ENCODE results near the gene TXNDC15.
"Not testable (repeated sequence)": the region's sequence is repeated elsewhere in the genome, so short reads cannot be mapped to it uniquely, and the experiment has no call there.

Gene TXNDC15

GRCh38 chr5:134879456-134879855 is 5.3 kb downstream of the TXNDC15 start:
- DNase-seq = no peak

- DNase-seq = not testable (repeated sequence)
Observed at GRCh38 chr5:134880937-134881336, 6.8 kb downstream of the TXNDC15 start.

DNA sequence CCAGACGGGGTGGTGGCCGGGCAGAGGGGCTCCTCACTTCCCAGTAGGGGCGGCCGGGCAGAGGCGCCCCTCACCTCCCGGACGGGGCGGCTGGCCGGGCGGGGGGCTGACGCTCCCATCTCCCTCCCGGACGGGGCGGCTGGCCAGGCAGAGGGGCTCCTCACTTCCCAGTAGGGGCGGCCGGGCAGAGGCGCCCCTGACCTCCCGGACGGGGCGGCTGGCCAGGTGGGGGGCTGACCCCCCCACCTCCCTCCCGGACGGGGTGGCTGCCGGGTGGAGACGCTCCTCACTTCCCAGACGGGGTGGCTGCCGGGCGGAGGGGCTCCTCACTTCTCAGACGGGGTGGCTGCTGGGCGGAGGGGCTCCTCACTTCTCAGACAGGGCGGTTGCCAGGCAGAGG is 7.5 kb downstream of the TXNDC15 start:
- not testable (repeated sequence) for DNase-seq

DNA sequence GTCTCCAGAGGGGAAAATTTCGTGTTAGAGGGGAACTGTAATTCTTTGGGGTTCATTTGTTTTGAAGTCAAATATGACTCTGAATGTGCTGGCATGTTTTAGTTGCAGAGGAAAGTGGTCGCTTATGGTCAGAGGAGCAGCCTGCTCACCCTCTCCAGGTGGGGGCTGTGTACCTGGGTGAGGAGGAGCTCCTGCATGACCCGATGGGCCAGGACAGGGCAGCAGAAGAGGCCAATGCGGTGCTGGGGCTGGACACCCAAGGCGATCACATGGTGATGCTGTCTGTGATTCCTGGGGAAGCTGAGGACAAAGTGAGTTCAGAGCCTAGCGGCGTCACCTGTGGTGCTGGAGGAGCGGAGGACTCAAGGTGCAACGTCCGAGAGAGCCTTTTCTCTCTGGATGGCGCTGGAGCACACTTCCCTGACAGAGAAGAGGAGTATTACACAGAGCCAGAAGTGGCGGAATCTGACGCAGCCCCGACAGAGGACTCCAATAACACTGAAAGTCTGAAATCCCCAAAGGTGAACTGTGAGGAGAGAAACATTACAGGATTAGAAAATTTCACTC is 13.5 kb downstream of the TXNDC15 start:
- DNase-seq = no peak

- no peak for DNase-seq
Observed at GRCh38 chr5:134889335-134889734, 15.2 kb downstream of the TXNDC15 start.

DNA sequence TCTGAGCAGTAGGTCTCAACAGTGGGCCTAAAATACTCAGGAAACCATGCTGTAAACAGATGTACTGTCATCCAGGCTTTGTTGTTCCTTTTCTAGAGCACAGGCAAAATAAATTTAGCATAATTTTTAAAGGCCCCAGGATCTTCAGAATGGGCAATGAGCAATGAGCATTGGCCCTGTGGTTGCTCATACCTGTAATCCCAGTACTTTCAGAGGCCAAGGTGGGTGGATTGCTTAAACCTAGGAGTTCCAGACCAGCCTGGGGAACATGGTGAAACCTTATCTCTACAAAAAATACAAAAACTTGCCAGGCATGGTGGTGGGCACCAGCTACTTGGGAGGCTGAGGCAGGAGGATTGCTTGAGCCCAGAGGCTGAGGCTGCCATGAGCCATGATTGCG is 17.3 kb downstream of the TXNDC15 start:
- DNase-seq = no peak

DNA sequence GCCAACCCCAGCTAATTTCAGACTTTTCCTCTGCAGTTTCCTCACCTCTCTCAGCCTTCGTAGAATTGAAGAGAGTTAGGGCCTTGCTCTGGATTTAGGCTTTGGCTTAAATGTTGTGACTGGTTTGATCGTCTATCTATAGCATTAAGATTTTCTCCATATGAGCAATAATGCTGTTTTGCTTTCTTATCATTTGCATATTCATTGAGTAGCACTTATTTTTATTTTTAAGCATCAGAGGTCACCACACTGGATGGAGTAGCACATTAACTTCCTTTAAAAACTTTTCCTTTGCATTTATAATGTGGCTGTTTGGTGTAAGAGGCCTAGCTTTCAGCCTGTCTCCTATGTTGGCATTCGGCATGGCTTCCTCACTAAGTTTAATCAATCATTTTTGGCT is 18.1 kb downstream of the TXNDC15 start:
- DNase-seq = no peak

GRCh38 chr5:134892926-134893325 is 18.8 kb downstream of the TXNDC15 start:
- DNase-seq = no peak

- DNase-seq = no peak
Observed at GRCh38 chr5:134893748-134894505, 19.8 kb downstream of the TXNDC15 start.

DNA sequence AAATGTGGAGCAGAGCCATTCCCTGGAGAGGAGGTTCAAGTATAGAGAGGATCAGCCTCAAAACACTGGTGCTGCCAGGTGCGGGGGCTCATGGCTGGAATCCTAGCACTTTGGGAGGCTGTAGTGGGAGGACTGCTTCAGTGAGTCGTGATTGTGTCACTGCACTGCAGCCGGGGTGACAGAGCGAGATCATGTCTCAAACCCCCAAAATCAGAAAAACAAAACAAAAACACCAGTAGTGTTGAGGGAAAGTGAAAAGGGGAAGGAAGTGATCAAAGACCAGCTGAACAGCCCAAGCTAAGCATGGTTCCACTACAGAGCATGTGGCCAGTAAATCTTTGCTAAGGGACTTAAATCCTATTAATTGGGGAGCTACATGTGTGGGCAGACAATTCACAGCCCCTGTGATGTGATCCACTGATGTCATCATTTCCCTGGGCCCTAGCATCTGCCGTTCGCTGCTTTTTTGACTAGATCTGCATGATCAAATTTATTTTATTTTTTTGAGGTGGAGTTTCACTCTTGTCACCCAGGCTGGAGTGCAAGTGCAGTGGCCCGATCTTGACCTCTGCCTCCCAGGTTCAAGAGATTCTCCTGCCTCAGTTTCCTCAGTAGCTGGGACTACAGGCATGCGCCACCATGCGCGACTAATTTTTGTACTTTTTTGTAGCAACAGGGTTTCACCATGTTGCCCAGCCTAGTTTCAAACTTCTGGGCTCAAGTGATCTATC is 28.1 kb downstream of the TXNDC15 start:
- DNase-seq = no peak

- peak; percentile 86 for DNase-seq
Observed at GRCh38 chr5:134904610-134905245, 30.6 kb downstream of the TXNDC15 start, which contains the start of gene PCBD2. PCBD2 (plus strand) TSS chr5:134905131; CDS start chr5:134905140, 9 bp downstream.

DNA sequence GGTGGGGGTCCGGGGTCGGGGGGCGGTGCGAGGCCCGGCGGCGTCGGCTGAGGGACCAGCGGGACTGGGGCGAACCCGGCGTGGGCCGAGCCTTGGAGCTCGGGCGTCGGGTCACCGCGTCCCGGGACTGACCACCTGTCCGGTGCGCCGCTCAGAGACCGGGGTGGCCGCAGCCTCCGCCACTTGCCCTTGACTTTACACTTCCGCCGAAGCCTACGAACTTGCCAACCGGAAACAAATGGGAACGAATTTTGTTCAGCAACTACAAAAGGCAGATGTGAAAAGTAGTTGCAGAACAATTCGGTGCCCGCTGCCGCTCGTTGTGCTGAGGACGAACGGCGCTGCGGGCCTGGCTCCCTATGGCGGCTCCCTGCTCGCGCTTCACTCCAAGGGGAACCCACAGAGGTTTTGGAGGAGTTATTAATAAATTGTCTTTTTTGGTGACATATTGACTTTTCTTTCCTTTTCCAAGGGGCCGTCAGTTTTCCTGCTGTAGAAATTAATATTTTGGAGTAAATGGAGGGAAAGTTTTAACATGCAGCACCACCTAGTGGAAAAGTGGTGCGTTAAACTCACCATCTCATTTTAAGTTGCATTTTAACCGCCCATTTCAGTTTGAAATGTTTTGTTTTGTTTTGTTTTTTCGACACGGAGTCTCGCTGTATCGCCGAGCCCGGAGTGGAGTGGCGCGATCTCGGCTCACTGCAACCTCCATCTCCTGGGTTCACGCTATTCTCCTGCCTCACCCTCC is 31.2 kb downstream of the TXNDC15 start:
- DNase-seq = peak; percentile 62

- no peak for DNase-seq
Observed at GRCh38 chr5:134906811-134907210, 32.6 kb downstream of the TXNDC15 start.

GRCh38 chr5:134910752-134911151 is 36.6 kb downstream of the TXNDC15 start:
- not testable (repeated sequence) for DNase-seq

DNA sequence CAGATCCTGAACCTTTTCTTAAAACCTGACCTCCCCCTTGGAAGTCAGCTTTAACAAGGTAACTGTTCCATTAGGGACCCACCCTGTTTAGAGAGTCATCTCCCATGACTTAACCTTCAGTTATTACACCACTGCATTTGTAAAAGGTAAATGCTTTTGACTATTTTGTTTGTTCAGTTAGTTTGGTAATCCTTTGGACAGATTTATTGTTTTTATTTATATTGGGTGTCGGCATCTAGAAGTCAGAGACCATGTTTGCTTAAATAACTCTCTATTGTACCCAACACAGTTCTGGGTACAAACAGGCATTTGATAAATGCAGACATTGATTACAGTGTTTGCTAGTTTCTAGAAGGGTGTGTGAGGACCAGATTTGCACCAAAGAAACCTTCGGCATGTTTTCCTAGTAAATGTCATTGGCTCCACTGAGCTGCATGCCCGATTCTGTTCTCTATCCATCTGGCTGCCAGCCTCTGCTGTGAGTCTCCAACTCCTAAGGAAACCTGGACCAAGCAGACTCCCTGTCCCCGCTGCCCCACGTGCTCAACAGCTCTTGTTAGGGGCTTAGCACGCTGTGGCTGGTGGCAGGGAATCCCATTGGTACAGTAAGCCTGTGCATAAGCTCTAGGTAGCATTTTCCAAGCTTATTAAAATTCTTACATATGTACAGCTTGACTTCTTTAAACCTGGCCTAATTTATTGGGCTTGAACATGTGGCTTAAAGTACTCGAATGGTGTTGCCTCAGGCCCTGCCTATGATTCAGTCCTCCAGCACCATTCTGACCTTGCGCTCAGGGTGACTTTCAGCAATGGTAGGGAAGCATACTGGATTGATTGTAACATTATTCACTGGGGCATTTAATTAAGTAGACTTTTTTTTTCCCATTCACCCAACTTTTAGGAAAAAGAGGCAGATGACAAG is 37.4 kb downstream of the TXNDC15 start:
- no peak for DNase-seq

- no peak for DNase-seq
Observed at GRCh38 chr5:134913254-134913653, 39.1 kb downstream of the TXNDC15 start.

- no peak for DNase-seq
Observed at GRCh38 chr5:134913795-134914194, 39.6 kb downstream of the TXNDC15 start.

DNA sequence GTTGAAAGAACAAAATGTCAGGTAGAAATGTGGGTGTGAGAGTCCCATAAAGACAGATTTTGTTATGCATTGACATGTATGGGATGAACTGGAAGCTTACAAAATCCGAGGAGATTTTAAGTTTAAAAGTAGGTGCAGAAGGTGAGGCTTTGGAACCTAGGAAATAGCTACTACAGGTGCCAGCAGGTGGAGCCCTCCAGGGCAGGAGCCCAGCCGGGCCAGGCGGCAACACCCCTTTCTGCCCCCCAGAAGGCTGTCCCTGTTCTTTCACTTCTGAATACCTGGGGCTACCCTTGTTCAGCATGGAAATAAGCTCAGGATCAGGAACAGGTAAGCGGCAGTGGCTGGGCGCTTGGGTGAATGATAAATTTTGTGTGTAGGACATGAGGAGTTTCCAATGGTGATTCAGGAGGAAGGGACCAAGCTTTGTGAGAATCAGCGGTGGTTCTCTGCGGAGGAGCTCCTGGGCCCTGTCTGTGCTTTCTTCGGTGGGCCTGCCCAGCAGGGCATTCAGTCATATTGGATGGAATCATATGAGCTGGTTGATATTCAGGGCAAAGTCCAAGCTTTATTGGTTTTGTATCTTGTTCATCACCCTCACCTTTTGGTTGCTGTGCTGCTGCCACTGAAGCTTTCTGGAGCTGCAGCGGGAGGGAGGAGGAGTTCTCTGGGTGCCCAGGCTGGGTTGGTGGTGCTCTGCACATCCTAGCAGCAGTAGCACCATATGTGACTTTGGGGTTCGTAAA is 43.1 kb downstream of the TXNDC15 start:
- no peak for DNase-seq

GRCh38 chr5:134918861-134919260 is 44.7 kb downstream of the TXNDC15 start:
- no peak for DNase-seq

DNA sequence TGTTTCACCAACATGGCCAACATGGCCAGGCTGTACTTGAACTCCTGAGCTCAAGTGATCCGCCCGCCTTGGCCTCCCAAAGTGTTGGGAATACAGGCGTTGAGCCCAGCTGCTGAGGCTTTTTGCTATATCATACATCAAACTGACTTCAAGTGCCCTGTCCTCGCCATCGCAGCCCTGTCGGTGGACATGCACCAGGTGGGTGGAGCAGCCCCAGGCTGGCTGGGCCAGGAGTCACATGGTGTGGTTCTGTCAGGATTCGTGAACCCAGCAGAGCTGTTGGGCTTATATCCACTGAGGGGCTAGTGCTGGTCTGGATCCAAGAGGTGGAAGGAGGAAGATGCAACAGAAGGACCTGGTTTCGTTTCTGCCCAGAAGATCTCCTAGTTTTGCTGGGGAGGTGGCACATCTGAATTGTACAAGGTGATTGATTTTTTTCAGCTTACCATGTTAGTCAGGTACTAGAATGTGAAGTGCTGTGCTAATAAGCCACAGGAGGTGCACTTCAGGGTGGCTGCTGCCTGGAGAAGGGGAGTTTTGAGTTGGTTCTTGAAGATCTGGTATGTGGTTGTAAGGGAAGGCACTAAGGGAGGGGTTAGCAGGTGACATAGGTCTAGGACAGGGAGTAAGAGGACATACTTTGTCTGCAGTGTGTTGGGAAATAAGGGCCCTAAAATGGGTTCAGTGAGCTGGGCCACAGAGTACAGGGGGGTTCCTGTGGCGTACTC is 46.8 kb downstream of the TXNDC15 start:
- no peak for DNase-seq
